WERI-Rb-1 (cell line): ENCODE data around the gene LPAR3.

ENCODE experiments used
- DNase-seq: peaks from one replicate; pipeline ENCODE4 v3.0.0-alpha.2; 2020
- H3K27ac ChIP-seq: fragments of 250-450 bp; sonication (Bioruptor Pico); 2 replicates; pipeline ENCODE4 v1.5.1; 2020; ENCODE audit warnings: mild to moderate bottlenecking, moderate library complexity
- H3K27me3 ChIP-seq: fragments of 250-450 bp; sonication (Bioruptor Pico); 2 replicates; pipeline ENCODE4 v1.5.1; 2021; ENCODE audit warnings: mild to moderate bottlenecking, low read depth, moderate library complexity; ENCODE audit not compliant: insufficient read depth, severe bottlenecking
- H3K36me3 ChIP-seq: fragments of 250-450 bp; sonication (Bioruptor Pico); 2 replicates; pipeline ENCODE4 v1.5.1; 2020; ENCODE audit warnings: mild to moderate bottlenecking, moderate library complexity
- H3K4me3 ChIP-seq: 2 replicates; pipeline ENCODE4 v1.5.1; 2011; ENCODE audit warnings: low read depth, mild to moderate bottlenecking, control low read depth, low read length
- H3K9me3 ChIP-seq: fragments of 250-450 bp; sonication (Bioruptor Pico); 2 replicates; pipeline ENCODE4 v1.5.1; 2021; ENCODE audit warnings: mild to moderate bottlenecking, moderate library complexity; ENCODE audit not compliant: severe bottlenecking
- CTCF ChIP-seq: IDR thresholded peaks from 2 replicates; pipeline ENCODE4 v1.5.1; 2011; ENCODE audit warnings: low read depth, mild to moderate bottlenecking, control low read depth, inconsistent platforms, low read length

Gene LPAR3

DNA sequence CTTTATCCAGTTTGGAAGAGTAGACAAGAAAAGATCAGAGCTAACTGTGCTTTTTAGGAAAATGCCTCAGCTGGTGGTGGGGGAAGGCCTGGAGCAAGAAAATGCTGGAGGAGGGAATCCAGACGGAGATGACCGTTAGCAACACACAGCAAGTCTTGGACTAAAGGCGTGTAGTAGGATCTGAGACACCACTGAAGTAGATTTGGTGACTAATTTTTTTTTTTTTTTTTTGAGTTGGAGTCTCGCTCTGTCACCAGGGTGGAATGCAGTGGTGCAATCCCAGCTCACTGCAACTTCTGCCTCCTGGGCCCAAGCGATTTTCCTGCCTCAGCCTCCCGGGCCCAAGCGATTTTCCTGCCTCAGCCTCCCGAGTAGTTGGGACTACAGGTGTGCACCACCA, 41.2 kb downstream of the LPAR3 start:
- Histone ChIP-seq H3K4me3 (no peak overlapping the region), H3K27me3 (no peaks in the 10 kb centered on the region), H3K36me3 (no peaks in the 10 kb centered on the region), H3K27ac (no peak overlapping the region), H3K9me3 (no peaks in the 10 kb centered on the region)
- TF ChIP-seq CTCF, result no peak
- no peak for DNase-seq

GRCh38 chr1:84849357-84849975, 43.5 kb downstream of the LPAR3 start:
- Histone ChIP-seq H3K36me3 (no peaks in the 10 kb centered on the region), H3K9me3 (no peaks in the 10 kb centered on the region), H3K27me3 (no peaks in the 10 kb centered on the region), H3K27ac (no peak overlapping the region), H3K4me3 (no peak overlapping the region)
- TF ChIP-seq CTCF, result no peak
- DNase-seq, result no peak

- no peak for TF ChIP-seq CTCF
- DNase-seq, result no peak
- H3K27ac ChIP-seq, result no peak overlapping the region
- no peaks in the 10 kb centered on the region for H3K27me3 ChIP-seq
- no peak overlapping the region for H3K4me3 ChIP-seq
- no peaks in the 10 kb centered on the region for H3K9me3 ChIP-seq
- no peaks in the 10 kb centered on the region for H3K36me3 ChIP-seq
These were observed 45.5 kb downstream of the LPAR3 start for GRCh38 chr1:84847253-84848250.

DNA sequence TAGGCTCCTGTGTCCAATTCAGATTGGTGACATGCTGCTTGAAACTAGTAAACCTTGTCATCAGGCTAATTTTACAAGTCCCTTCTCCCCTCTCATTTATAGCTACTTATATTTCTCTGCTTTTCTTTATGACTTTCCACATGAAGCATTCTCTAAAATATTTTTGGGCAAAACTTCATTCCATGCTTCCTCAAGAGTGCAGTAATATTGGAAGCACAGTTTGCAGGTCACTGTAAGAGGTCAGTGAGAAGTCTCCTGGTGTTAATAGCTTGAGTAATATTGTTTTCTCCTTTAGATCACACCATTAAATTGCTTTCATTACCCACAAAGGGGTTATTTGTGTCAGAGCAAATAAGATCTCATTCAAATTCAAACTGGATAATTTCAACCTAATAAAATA, 46.6 kb downstream of the LPAR3 start:
- no peak for TF ChIP-seq CTCF

GRCh38 chr1:84845357-84845756, 47.6 kb downstream of the LPAR3 start:
- DNase-seq, result no peak
- H3K27me3 ChIP-seq, result no peaks in the 10 kb centered on the region
- H3K27ac ChIP-seq, result no peak overlapping the region
- H3K4me3 ChIP-seq, result no peak overlapping the region
- no peaks in the 10 kb centered on the region for H3K36me3 ChIP-seq
- TF ChIP-seq CTCF, result no peak
- H3K9me3 ChIP-seq, result no peaks in the 10 kb centered on the region

More for the DNA sequence above, 46.6 kb downstream of the LPAR3 start:
- Histone ChIP-seq H3K36me3 (no peaks in the 10 kb centered on the region), H3K27ac (no peak overlapping the region), H3K9me3 (no peaks in the 10 kb centered on the region), H3K27me3 (no peaks in the 10 kb centered on the region), H3K4me3 (no peak overlapping the region)
- no peak for DNase-seq
